ENCODE data around the gene TMEM59L.

GRCh38 chr19:18666317-18666716, 53.6 kb downstream of the TMEM59L start:
- no peak for TF ChIP-seq POLR2A (IDR thresholded peaks at IDR 0.05)
- TF ChIP-seq, protein P1, sequence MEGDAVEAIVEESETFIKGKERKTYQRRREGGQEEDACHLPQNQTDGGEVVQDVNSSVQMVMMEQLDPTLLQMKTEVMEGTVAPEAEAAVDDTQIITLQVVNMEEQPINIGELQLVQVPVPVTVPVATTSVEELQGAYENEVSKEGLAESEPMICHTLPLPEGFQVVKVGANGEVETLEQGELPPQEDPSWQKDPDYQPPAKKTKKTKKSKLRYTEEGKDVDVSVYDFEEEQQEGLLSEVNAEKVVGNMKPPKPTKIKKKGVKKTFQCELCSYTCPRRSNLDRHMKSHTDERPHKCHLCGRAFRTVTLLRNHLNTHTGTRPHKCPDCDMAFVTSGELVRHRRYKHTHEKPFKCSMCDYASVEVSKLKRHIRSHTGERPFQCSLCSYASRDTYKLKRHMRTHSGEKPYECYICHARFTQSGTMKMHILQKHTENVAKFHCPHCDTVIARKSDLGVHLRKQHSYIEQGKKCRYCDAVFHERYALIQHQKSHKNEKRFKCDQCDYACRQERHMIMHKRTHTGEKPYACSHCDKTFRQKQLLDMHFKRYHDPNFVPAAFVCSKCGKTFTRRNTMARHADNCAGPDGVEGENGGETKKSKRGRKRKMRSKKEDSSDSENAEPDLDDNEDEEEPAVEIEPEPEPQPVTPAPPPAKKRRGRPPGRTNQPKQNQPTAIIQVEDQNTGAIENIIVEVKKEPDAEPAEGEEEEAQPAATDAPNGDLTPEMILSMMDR (IDR thresholded peaks at IDR 0.05 in 8 of 11, conservative IDR thresholded peaks at IDR 0.05 in 3 of 11): no peak
- no peak for TF ChIP-seq POLR2AphosphoS5 (IDR thresholded peaks at IDR 0.05)

Data from spleen (tissue), 7 donors.